ENCODE measurements around the gene ITGB4. TPM values are rescaled to one million over a fixed set of nuclear protein-coding genes. Genes with fewer than 3 reads are reported as not detected.

The ITGB4 gene
- total and polyA plus RNA-seq, 2 of the 13 experiments (the other 11 are each of a cell fraction or from before 2014, with no cell fraction given), result 6.9 to 14.5 TPM

DNA sequence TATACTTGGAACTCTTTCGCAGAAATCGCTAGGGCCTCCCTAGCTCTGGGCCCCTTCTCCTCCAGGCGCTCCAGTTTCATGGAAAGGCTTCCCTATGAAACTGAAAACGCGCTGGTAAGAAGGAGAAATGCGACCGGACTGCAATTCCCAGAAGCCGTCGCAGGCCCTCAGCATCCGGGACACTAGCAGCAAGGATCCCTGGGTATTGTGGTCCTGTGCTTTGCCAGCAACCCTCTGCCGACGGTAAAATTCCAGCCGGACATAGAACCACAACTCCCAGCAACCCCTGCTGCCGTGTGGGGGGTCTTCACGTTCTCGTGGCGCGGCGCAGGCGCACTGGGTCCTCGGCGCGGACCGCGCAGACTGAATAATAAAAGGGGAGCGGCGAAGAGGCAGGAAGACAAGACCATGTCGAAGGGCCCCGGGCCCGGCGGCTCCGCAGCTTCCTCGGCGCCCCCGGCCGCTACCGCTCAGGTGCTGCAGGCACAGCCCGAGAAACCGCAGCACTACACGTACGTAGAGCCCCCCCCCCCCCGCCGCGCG, 63.3 kb downstream of the ITGB4 start, which contains the start of gene UNK (continued):
- TF ChIP-seq, protein P1, sequence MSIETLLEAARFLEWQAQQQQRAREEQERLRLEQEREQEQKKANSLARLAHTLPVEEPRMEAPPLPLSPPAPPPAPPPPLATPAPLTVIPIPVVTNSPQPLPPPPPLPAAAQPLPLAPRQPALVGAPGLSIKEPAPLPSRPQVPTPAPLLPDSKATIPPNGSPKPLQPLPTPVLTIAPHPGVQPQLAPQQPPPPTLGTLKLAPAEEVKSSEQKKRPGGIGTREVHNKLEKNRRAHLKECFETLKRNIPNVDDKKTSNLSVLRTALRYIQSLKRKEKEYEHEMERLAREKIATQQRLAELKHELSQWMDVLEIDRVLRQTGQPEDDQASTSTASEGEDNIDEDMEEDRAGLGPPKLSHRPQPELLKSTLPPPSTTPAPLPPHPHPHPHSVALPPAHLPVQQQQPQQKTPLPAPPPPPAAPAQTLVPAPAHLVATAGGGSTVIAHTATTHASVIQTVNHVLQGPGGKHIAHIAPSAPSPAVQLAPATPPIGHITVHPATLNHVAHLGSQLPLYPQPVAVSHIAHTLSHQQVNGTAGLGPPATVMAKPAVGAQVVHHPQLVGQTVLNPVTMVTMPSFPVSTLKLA (IDR thresholded peaks at IDR 0.05), result 0 out of 2 replicates have a peak, but pooled peaks have one; percentile 2
- TF ChIP-seq, protein P2, sequence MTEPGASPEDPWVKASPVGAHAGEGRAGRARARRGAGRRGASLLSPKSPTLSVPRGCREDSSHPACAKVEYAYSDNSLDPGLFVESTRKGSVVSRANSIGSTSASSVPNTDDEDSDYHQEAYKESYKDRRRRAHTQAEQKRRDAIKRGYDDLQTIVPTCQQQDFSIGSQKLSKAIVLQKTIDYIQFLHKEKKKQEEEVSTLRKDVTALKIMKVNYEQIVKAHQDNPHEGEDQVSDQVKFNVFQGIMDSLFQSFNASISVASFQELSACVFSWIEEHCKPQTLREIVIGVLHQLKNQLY (CRISPR knock-in tag; IDR thresholded peaks at IDR 0.05), result no peak
- no peak for TF ChIP-seq JDP2 (CRISPR knock-in tag; IDR thresholded peaks at IDR 0.05; ENCODE audit: borderline replicate concordance)
- TF ChIP-seq ZNF773 (CRISPR knock-in tag; IDR thresholded peaks at IDR 0.05; ENCODE audit: borderline replicate concordance), result no peak
- TF ChIP-seq WIZ (CRISPR knock-in tag; IDR thresholded peaks at IDR 0.05), result no peak
- TF ChIP-seq, protein P3, sequence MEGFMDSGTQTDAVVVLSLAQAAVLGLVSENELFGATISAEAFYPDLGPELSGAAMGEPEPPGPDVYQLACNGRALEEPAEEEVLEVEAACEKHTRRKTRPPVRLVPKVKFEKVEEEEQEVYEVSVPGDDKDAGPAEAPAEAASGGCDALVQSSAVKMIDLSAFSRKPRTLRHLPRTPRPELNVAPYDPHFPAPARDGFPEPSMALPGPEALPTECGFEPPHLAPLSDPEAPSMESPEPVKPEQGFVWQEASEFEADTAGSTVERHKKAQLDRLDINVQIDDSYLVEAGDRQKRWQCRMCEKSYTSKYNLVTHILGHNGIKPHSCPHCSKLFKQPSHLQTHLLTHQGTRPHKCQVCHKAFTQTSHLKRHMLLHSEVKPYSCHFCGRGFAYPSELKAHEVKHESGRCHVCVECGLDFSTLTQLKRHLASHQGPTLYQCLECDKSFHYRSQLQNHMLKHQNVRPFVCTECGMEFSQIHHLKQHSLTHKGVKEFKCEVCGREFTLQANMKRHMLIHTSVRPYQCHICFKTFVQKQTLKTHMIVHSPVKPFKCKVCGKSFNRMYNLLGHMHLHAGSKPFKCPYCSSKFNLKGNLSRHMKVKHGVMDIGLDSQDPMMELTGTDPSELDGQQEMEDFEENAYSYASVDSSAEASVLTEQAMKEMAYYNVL (CRISPR knock-in tag; IDR thresholded peaks at IDR 0.05; ENCODE audit: borderline replicate concordance), result no peak; the same call in 1 of the 2 replicates
- TF ChIP-seq, protein P4, sequence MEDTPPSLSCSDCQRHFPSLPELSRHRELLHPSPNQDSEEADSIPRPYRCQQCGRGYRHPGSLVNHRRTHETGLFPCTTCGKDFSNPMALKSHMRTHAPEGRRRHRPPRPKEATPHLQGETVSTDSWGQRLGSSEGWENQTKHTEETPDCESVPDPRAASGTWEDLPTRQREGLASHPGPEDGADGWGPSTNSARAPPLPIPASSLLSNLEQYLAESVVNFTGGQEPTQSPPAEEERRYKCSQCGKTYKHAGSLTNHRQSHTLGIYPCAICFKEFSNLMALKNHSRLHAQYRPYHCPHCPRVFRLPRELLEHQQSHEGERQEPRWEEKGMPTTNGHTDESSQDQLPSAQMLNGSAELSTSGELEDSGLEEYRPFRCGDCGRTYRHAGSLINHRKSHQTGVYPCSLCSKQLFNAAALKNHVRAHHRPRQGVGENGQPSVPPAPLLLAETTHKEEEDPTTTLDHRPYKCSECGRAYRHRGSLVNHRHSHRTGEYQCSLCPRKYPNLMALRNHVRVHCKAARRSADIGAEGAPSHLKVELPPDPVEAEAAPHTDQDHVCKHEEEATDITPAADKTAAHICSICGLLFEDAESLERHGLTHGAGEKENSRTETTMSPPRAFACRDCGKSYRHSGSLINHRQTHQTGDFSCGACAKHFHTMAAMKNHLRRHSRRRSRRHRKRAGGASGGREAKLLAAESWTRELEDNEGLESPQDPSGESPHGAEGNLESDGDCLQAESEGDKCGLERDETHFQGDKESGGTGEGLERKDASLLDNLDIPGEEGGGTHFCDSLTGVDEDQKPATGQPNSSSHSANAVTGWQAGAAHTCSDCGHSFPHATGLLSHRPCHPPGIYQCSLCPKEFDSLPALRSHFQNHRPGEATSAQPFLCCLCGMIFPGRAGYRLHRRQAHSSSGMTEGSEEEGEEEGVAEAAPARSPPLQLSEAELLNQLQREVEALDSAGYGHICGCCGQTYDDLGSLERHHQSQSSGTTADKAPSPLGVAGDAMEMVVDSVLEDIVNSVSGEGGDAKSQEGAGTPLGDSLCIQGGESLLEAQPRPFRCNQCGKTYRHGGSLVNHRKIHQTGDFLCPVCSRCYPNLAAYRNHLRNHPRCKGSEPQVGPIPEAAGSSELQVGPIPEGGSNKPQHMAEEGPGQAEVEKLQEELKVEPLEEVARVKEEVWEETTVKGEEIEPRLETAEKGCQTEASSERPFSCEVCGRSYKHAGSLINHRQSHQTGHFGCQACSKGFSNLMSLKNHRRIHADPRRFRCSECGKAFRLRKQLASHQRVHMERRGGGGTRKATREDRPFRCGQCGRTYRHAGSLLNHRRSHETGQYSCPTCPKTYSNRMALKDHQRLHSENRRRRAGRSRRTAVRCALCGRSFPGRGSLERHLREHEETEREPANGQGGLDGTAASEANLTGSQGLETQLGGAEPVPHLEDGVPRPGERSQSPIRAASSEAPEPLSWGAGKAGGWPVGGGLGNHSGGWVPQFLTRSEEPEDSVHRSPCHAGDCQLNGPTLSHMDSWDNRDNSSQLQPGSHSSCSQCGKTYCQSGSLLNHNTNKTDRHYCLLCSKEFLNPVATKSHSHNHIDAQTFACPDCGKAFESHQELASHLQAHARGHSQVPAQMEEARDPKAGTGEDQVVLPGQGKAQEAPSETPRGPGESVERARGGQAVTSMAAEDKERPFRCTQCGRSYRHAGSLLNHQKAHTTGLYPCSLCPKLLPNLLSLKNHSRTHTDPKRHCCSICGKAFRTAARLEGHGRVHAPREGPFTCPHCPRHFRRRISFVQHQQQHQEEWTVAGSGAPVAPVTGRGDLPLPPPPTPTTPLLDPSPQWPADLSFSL (CRISPR knock-in tag; IDR thresholded peaks at IDR 0.05), result no peak
- no peak; the same call in 1 of the 2 replicates for TF ChIP-seq ZNF790 (CRISPR knock-in tag; IDR thresholded peaks at IDR 0.05; ENCODE audit: borderline replicate concordance)
- TF ChIP-seq ZNF180 (CRISPR knock-in tag; IDR thresholded peaks at IDR 0.05; ENCODE audit: borderline replicate concordance, low read depth), result no peak; the same call in 1 of the 2 replicates
- TF ChIP-seq MAFF (IDR thresholded peaks at IDR 0.05; ENCODE audit: low read depth, low read length), result no peak
